Left lung (tissue), 10 donors: ENCODE measurements around the gene CAMK2G. TPM values are rescaled to one million over a fixed set of nuclear protein-coding genes. Genes with fewer than 3 reads are reported as not detected.
A peak's percentile ranks its signal among the peaks of the same experiment; 100 is the strongest.

ENCODE experiments used
- ATAC-seq: fragments of 200-7000 bp; cut with Tn5 transposase; one replicate; pipeline ENCODE4 v1.9.1; 2020; ENCODE audit warnings: moderate library complexity
- DNase-seq, 4 donors: peaks; one replicate each; pipeline ENCODE4 v3.0.0-alpha.2; 2013 to 2020
- H3K27ac ChIP-seq, 2 donors: fragments of 200-600 bp; sonication (generic) in 1 of 2; one replicate each; pipeline versions ENCODE4 v1.5.0 to v1.8.0; 2020 to 2021
- H3K27me3 ChIP-seq, 2 donors: fragments of 200-600 bp; sonication (generic) in 1 of 2; one replicate each; pipeline versions ENCODE4 v1.5.0 to v1.8.0; 2020 to 2021
- H3K36me3 ChIP-seq, 2 donors: fragments of 200-600 bp; sonication (generic) in 1 of 2; one replicate each; pipeline versions ENCODE4 v1.5.0 to v1.8.0; 2020 to 2021
- H3K4me1 ChIP-seq, 2 donors: fragments of 200-600 bp; one replicate each; pipeline ENCODE4 v1.8.0; 2021
- H3K4me3 ChIP-seq, 2 donors: fragments of 200-600 bp; sonication (generic) in 1 of 2; one replicate each; pipeline versions ENCODE4 v1.5.0 to v1.8.0; 2020 to 2021; ENCODE audit warnings: mild to moderate bottlenecking in 1 of 2
- H3K9me3 ChIP-seq, 2 donors: fragments of 200-600 bp; sonication (generic) in 1 of 2; one replicate each; pipeline versions ENCODE4 v1.5.0 to v1.8.0; 2020 to 2021
- CTCF ChIP-seq, 2 donors: fragments of 200-600 bp; sonication (generic) in 1 of 2; IDR thresholded peaks; one replicate each; pipeline versions ENCODE4 v1.5.0 to v1.8.0; 2021; ENCODE audit warnings: antibody characterized with exemption in 2 of 2
- intact Hi-C, 2 donors: fragments of 100-400 bp; cut with DNase I; formaldehyde crosslinking; loops; one replicate each; pipeline versions ENCODE4 v1.11.2 to v1.14.2; 2022
- polyA plus RNA-seq, 6 donors: library from polyadenylated mRNA; unstranded; fragments of 120-200 nt; gene quantifications; one replicate each; pipeline ENCODE4 v1.2.1, GENCODE V29; 2013; ENCODE audit not compliant: insufficient read length in 6 of 6
- total RNA-seq, 2 donors: library from RNA; stranded (reverse); fragmentation: NEBNext Ultra II Directional; extraction: Animal tissue kit (Norgen Biotek cat#: 25700); gene quantifications; one replicate each; pipeline ENCODE4 v1.2.1, GENCODE V29; 2021
- donor health status: DM: no; HTN: yes; CAD: no.
- donor health status: DM: no; HTN: no; CAD: no.

Gene CAMK2G
- total and polyA plus RNA-seq, 8 donors: 28.9 to 44.5 (median 35.4) TPM

- H3K9me3 ChIP-seq: no peaks in the 10 kb centered on the region
- peaks cover 13 to 54% of the 10 kb centered on the region in 2 donors for H3K4me1 ChIP-seq
- TF ChIP-seq CTCF (IDR thresholded peaks at IDR 0.05): no peak
- H3K4me3 ChIP-seq: peak overlapping the region; percentile 78 to 90
- intact Hi-C loops: no loop called here
- H3K27ac ChIP-seq: peak overlapping the region; percentile 84 to 93
- no peaks in the 10 kb centered on the region for H3K27me3 ChIP-seq
- DNase-seq: no peak
- peak; percentile 11 for ATAC-seq
- peaks cover 0 to 35% of the 10 kb centered on the region in 2 donors for H3K36me3 ChIP-seq
Observed at GRCh38 chr10:73781548-73781878, 92.8 kb downstream of the CAMK2G start.

GRCh38 chr10:73780966-73781365 is 93.4 kb downstream of the CAMK2G start:
- Histone ChIP-seq H3K27ac (peak overlapping the region; percentile 84 to 93), H3K9me3 (no peaks in the 10 kb centered on the region), H3K4me1 (peaks cover 10 to 55% of the 10 kb centered on the region in 2 donors), H3K36me3 (peaks cover 0 to 41% of the 10 kb centered on the region in 2 donors), H3K4me3 (peak overlapping the region; percentile 78 to 90), H3K27me3 (no peaks in the 10 kb centered on the region)
- ATAC-seq (no peak), DNase-seq (no peak)
- intact Hi-C loops: no loop called here
- TF ChIP-seq CTCF (IDR thresholded peaks at IDR 0.05): no peak

GRCh38 chr10:73780301-73780700 is 94.1 kb downstream of the CAMK2G start:
- TF ChIP-seq CTCF (IDR thresholded peaks at IDR 0.05): no peak

GRCh38 chr10:73779539-73780197 is 94.7 kb downstream of the CAMK2G start:
- intact Hi-C loops: no loop called here
- no peak for TF ChIP-seq CTCF (IDR thresholded peaks at IDR 0.05)

More at GRCh38 chr10:73780301-73780700, 94.1 kb downstream of the CAMK2G start:
- DNase-seq: no peak
- Histone ChIP-seq H3K36me3 (peaks cover 0 to 47% of the 10 kb centered on the region in 2 donors), H3K27ac (no peak overlapping the region), H3K27me3 (no peaks in the 10 kb centered on the region), H3K4me3 (no peak overlapping the region), H3K4me1 (peaks cover 15 to 62% of the 10 kb centered on the region in 2 donors), H3K9me3 (no peaks in the 10 kb centered on the region)
- ATAC-seq: no peak
- intact Hi-C loops: no loop called here

GRCh38 chr10:73779018-73779417 is 95.3 kb downstream of the CAMK2G start:
- H3K27ac ChIP-seq: no peak overlapping the region
- peaks cover 0 to 50% of the 10 kb centered on the region in 2 donors for H3K36me3 ChIP-seq
- no peak for TF ChIP-seq CTCF (IDR thresholded peaks at IDR 0.05)
- no peak overlapping the region for H3K4me3 ChIP-seq
- DNase-seq (no peak), ATAC-seq (no peak)
- peaks cover 22 to 64% of the 10 kb centered on the region in 2 donors for H3K4me1 ChIP-seq
- H3K9me3 ChIP-seq: no peaks in the 10 kb centered on the region
- intact Hi-C loops: no loop called here
- no peaks in the 10 kb centered on the region for H3K27me3 ChIP-seq

More at GRCh38 chr10:73779539-73780197, 94.7 kb downstream of the CAMK2G start:
- no peaks in the 10 kb centered on the region for H3K9me3 ChIP-seq
- peaks cover 0 to 50% of the 10 kb centered on the region in 2 donors for H3K36me3 ChIP-seq
- no peak overlapping the region for H3K27ac ChIP-seq
- no peak for DNase-seq
- H3K4me1 ChIP-seq: peaks cover 19 to 64% of the 10 kb centered on the region in 2 donors
- H3K4me3 ChIP-seq: no peak overlapping the region
- ATAC-seq: no peak
- no peaks in the 10 kb centered on the region for H3K27me3 ChIP-seq
